GM19023 (cell line): ENCODE results near the gene UGT1A7.

Experiments used
- ATAC-seq: cut with Tn5 transposase; IDR thresholded peaks from one replicate; pipeline ENCODE4 v1.9.1; 2021; ENCODE audit warnings: mild to moderate bottlenecking, moderate library complexity; ENCODE audit not compliant: unreplicated experiment

Gene UGT1A7

DNA sequence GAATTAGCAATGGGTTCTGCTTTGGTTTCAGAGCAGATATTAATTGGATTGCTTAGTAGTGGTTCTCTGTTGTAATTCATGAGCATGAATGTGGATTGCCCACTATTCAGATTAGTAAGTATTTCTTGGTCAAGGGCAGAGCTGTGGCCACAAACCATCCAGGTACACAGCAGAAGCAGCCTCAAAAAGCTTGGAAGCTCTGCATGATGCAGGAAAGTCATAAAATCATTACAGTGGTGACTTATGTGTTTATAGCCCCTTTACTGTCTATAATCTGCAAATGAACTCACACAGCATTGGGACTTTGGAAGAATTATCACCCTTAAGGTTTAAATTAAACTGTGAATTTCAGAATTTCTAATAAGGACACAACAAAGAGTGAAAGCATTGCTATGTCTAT, 76.4 kb downstream of the UGT1A7 start:
- ATAC-seq: no peak

GRCh38 chr2:233758849-233759248, 77.1 kb downstream of the UGT1A7 start:
- ATAC-seq: no peak

- no peak for ATAC-seq
Measured at GRCh38 chr2:233760043-233760442, 78.3 kb downstream of the UGT1A7 start, which contains the start of gene UGT1A1. Gene UGT1A1, plus strand, starts transcription at chr2:233760270. Its CDS starts 18 bp downstream, at chr2:233760288.

DNA sequence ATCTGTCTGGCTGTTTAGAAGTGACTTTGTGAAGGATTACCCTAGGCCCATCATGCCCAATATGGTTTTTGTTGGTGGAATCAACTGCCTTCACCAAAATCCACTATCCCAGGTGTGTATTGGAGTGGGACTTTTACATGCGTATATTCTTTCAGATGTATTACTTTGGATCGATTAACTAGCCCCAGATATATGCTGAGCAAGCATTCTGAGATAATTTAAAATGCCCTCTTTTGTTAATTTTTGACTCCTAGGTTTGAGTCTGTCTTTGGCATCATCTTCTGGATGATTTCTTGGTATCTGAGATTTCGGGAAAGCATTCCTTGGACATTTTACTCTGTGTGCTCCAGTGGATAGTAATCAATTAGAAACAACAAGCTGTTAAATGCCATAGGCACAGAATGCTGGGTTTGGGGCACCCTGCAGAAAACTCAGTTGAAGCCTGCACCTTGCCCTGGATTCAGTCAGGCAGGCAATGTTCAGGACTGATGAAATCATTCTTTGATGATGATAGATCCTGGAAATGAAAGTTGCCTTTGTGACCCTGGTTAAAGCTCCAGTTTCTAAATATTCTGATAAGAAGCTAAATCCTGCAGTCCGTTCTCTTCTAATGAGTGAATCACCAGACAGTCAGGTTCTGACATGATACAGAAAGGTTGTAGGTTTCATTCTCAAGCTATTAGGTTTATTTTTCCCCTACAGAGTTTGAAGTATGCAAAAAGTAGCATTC, 79.5 kb downstream of the UGT1A7 start:
- ATAC-seq: no peak

GRCh38 chr2:233764264-233764663, 82.6 kb downstream of the UGT1A7 start:
- ATAC-seq: no peak

DNA sequence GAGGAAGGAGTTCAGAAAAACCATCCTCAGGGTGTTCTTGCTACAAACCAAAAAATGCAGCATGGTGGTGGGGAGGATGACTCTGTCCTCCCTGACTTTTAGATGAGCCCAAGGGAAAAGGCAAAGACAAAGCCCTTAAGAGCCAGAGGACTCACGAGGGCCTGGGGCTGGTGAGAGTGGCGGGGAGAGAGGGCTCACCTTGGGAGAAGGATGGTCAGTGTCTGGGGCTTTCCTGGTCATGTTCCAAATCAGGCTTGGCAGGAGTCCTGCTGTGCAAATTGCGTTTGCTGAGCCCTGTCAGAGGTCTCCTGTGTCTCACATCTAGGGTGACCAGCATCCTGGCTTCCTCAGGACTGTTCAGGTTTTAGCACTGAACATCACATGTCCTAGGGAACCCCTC, 83.1 kb downstream of the UGT1A7 start:
- no peak for ATAC-seq

DNA sequence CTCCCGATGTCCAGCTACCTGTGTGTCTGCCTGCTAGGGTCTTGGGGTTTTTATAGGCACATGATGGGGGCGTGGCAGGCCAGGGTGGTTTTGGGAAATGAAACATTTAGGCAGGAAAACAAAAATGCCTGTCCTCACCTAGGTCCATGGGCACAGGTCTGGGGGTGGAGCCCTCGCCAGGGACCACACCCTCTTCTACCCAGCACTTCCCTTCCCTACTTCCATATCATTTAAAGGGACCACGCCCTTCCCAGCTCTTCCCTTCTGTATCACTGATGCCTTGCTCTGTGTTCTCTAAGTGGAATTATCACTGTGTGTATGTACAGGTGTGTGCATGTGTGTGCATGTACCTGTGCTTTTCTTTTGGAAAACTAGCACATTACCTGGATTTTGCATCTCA, 84.7 kb downstream of the UGT1A7 start:
- ATAC-seq: no peak

- no peak for ATAC-seq
Measured at GRCh38 chr2:233768076-233768475, 86.4 kb downstream of the UGT1A7 start.

DNA sequence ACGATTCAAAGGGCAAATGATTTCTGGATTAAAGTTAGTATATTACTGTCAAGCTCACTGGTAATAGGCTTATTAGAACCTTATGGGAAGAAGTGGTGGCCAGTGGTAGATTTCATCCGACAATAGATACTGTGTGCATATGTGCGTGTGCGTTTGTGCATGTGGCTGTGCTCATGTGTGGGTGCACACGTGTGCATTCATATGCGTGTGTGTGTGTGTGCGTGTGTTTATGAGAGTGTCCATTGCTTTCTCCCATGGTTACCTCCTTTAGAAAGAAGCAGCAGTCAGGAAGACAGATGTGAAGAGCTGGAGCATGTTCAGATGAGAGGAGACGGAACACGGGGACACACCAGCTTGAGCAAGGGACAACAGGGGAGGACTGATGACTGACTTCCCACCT, 87.6 kb downstream of the UGT1A7 start:
- no peak for ATAC-seq

DNA sequence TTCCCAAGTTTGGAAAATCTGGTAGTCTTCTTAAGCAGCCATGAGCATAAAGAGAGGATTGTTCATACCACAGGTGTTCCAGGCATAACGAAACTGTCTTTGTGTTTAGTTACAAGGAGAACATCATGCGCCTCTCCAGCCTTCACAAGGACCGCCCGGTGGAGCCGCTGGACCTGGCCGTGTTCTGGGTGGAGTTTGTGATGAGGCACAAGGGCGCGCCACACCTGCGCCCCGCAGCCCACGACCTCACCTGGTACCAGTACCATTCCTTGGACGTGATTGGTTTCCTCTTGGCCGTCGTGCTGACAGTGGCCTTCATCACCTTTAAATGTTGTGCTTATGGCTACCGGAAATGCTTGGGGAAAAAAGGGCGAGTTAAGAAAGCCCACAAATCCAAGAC, 90.5 kb downstream of the UGT1A7 start:
- ATAC-seq: no peak

DNA sequence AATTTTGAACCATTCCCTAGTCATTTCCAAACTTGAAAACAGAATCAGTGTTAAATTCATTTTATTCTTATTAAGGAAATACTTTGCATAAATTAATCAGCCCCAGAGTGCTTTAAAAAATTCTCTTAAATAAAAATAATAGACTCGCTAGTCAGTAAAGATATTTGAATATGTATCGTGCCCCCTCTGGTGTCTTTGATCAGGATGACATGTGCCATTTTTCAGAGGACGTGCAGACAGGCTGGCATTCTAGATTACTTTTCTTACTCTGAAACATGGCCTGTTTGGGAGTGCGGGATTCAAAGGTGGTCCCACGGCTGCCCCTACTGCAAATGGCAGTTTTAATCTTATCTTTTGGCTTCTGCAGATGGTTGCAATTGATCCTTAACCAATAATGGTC, 90.9 kb downstream of the UGT1A7 start:
- ATAC-seq: no peak

GRCh38 chr2:233773854-233774253, 92.2 kb downstream of the UGT1A7 start:
- ATAC-seq: no peak

DNA sequence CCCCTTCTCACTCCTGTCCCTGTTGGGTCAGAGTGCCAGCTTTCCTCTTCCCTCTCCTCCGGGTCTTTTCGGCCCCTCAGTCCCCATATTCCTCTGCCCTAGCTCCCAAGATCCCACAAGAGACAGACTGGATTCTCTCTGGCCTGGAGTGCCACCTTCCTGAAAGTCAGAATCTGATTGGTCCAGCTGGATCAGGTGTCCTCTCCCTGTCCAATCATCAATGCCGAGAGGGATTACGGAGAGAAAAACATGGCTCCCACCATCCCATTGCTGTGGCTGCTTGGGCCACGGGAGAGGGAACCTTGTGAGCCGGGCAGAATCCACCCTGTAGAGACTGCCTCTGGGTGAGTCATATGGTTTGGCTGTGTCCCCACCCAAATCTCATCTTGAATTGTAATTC, 93.7 kb downstream of the UGT1A7 start:
- no peak for ATAC-seq

GRCh38 chr2:233778030-233778429, 96.3 kb downstream of the UGT1A7 start, which contains the start of gene MROH2A:
Gene MROH2A, plus strand, starts transcription at chr2:233778330. Its CDS starts 1,029 bp downstream, at chr2:233779359.
- no peak for ATAC-seq

DNA sequence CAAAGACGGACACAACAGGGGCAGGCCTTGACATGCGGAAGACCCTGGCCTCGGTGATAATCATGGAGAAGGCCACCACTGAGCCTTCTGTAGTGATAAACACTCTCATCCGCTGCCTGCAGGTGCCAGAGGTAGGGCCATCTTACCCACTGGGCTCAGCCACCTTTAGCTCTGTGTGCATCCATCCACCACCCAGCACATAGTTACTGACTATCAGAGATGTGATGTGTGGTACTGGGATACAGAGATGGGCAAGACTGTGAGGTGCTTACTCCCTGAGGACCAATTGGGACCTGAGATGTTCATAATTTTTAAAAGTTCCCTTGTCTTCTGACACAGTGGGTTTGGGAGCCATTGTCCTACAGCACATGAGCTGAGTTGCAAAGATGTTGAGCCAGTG, 98.0 kb downstream of the UGT1A7 start:
- no peak for ATAC-seq

DNA sequence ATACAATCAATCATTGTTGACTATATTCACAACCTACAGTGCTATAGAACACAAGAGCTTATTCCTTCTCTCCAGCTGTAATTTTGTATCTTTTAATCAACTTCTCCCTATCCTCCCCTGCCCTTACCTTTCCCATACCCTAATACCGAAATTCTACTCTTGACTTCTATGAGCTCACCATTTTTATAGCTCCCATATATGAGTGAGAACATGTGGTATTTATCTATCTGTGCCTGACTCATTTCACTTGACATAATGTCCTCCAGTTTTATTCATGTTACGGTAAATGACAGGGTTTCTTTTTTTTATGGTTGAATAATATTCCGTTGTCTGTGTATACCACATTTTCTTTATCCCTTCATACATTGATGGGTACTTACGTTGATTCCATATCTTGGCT, 99.1 kb downstream of the UGT1A7 start:
- no peak for ATAC-seq

DNA sequence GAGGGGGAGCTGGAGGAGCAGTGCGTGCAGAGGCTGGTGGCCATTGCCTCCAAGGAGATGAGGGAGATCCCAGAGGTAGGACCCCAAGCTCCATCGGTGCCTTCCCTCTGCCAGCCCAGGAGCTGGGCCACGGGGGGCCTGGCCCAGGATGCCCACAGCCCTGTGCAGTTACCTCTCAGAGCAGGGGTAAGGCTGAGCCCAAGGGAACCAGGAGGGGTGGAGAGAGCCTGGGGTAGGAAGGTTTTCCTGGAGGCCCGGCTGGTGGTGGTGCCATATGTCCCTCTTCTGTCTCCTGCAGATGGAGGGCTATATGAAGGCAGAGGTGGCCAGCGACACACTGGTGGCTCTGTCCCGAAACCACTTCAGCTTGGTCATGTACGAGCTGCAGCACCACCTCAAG, 107.9 kb downstream of the UGT1A7 start:
- no peak for ATAC-seq

DNA sequence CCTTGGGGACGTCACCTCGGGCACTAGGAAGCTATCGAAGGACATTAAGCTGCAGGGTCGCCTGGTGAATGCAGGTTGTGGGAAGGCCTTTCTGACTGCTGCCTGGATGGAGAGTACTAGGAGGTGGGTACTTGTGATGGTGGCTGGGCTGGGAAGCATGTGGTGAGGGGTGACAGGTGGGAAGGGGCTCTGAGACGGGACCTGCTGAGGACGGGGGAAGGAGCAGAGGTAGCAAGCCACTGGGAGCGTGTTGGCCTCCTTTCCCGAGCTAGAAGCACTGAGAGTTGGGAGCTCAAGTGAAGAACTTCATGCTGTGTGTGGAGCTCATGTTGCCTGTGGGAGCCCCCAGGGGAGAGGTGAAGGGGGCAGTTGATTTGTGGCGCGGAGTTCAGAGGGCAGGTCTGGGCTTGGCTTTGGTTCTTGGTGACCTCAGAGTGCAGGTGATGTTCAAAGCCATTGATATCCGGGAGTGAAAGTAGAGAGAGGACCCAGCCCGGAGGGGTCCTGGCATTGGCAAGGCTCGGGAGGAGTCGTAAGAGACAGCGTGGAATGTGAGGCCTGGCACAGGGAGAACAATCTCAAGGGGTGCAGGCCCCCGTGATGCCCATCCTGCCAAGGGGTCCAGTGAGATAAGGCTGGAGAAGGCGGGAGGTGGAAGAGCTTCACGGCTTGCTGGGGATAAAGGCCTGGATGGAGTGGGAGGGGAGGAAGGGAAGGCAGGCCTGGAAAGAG, 109.6 kb downstream of the UGT1A7 start:
- no peak for ATAC-seq

GRCh38 chr2:233791883-233792329, 110.2 kb downstream of the UGT1A7 start:
- no peak for ATAC-seq

GRCh38 chr2:233792720-233793119, 111.0 kb downstream of the UGT1A7 start:
- ATAC-seq: no peak

GRCh38 chr2:233793465-233794127, 111.9 kb downstream of the UGT1A7 start:
- no peak for ATAC-seq
